Pancreas (tissue), 10 donors: Measurements from ENCODE around the gene MAP2K4. TPM values are rescaled to one million over a fixed set of nuclear protein-coding genes. Genes with fewer than 3 reads are reported as not detected.

Experiments used
- ATAC-seq, 4 donors: fragments of 200-7000 bp; cut with Tn5 transposase; one replicate each; pipeline versions ENCODE4 v1.8.0 to v1.9.1; 2020; ENCODE audit warnings: mild to moderate bottlenecking in 4 of 4, moderate library complexity in 4 of 4
- DNase-seq, 6 donors: peaks; one replicate each; pipeline ENCODE4 v3.0.0-alpha.2; 2020
- FAIRE-seq: peaks from 2 replicates; lab custom pipeline; 2012; peaks lifted over from hg19 to GRCh38; lab: Jason Lieb, UNC
- H3K27ac ChIP-seq, 4 donors: fragments of 200-600 bp; sonication (generic); 1 replicate in 3 of 4; 2 replicates in 1 of 4; pipeline versions ENCODE4 v1.5.0 to v1.8.0; 2020
- H3K27me3 ChIP-seq, 4 donors: fragments of 200-600 bp; one replicate each; pipeline ENCODE4 v1.8.0; 2021
- H3K36me3 ChIP-seq, 3 donors: fragments of 200-600 bp; sonication (generic) in 1 of 3; one replicate each; pipeline versions ENCODE4 v1.5.0 to v1.8.0; 2020 to 2021
- H3K4me1 ChIP-seq, 3 donors: fragments of 200-600 bp; one replicate each; pipeline ENCODE4 v1.8.0; 2021
- H3K4me3 ChIP-seq, 4 donors: fragments of 200-600 bp; sonication (generic) in 2 of 4; one replicate each; pipeline versions ENCODE4 v1.5.0 to v1.8.0; 2020 to 2021
- H3K9me3 ChIP-seq, 4 donors: fragments of 200-600 bp; one replicate each; pipeline ENCODE4 v1.8.0; 2021
- CTCF ChIP-seq, 4 donors: fragments of 200-600 bp; sonication (generic) in 3 of 4; IDR thresholded peaks; one replicate each; pipeline versions ENCODE4 v1.5.0 to v1.8.0; 2021; ENCODE audit warnings: antibody characterized with exemption in 4 of 4
- WGBS, 2 donors: extraction: QIAGEN DNeasy Blood & Tissue Kit; methylation state at CpG; one replicate each; pipeline ENCODE4 v1.1.7; 2013; 5-methylcytosine and 5-hydroxymethylcytosine counted together
- intact Hi-C, 3 donors: fragments of 100-400 bp; cut with DNase I; formaldehyde crosslinking; loops; one replicate each; pipeline versions ENCODE4 v1.11.1 to v1.14.2; 2022
- polyA plus RNA-seq, 2 donors: library from polyadenylated mRNA; stranded (reverse); fragments of 200-250 nt; gene quantifications; one replicate each; pipeline ENCODE4 v1.2.3, GENCODE V29; 2013
- total RNA-seq, 6 donors: library from RNA; stranded (reverse); fragmentation: NEBNext Ultra II Directional in 4 of 6; extraction: Animal tissue kit (Norgen Biotek cat#: 25700) in 4 of 6; gene quantifications; one replicate each; pipeline versions ENCODE4 v1.2.1 to v1.2.4, GENCODE V29; 2021 to 2023
- donor health status: healthy with polysubstance abuse.
- donor health status: DM: no; HTN: no; CAD: no; lungs with moderate emphysema.
- donor health status: DM: no; HTN: no; CAD: no.
- donor health status: control.
- donor health status: control.
- donor health status: Bipolar disorder and iron deficiency.
- donor health status: DM: yes; HTN: yes; CAD: no.
- donor health status: DM: no; HTN: no; CAD: no.
- donor health status: DM: no; HTN: no; CAD: no.
- donor health status: DM: yes; HTN: yes; CAD: no.

MAP2K4 gene
- total and polyA plus RNA-seq, 8 donors = 4.9 to 20.4 (median 12.7) TPM

- WGBS, 2 donors = 0 to 2% methylated on average over 3 of the region's 3 CpGs
- DNase-seq (no peak), ATAC-seq (no peak), FAIRE-seq (no peak)
- Histone ChIP-seq H3K27ac (peak overlapping the region in 3 of 4 donors; percentile 84 to 86 (median 85)), H3K9me3 (no peaks in the 10 kb centered on the region), H3K36me3 (no peaks in the 10 kb centered on the region), H3K4me3 (peak overlapping the region; percentile 83 to 99 (median 94)), H3K27me3 (no peaks in the 10 kb centered on the region), H3K4me1 (peaks cover 0 to 30% (median 8%) of the 10 kb centered on the region in 3 donors)
- TF ChIP-seq CTCF (IDR thresholded peaks at IDR 0.05) = no peak
- intact Hi-C loops = no loop called here
Measured at GRCh38 chr17:12021623-12022140, 1.0 kb downstream of the MAP2K4 start.

- no peak for DNase-seq
Measured at GRCh38 chr17:12022310-12022709, 1.6 kb downstream of the MAP2K4 start.

GRCh38 chr17:12024327-12024726, 3.6 kb downstream of the MAP2K4 start:
- Histone ChIP-seq H3K4me1 (peaks cover 0 to 30% (median 8%) of the 10 kb centered on the region in 3 donors), H3K27me3 (no peaks in the 10 kb centered on the region), H3K4me3 (no peak overlapping the region), H3K36me3 (no peaks in the 10 kb centered on the region), H3K9me3 (no peaks in the 10 kb centered on the region), H3K27ac (no peak overlapping the region)
- FAIRE-seq (peak; percentile 47), ATAC-seq (no peak), DNase-seq (no peak)
- 14 to 22% methylated on average over 1 of the region's 1 CpG for WGBS, 2 donors
- no peak for TF ChIP-seq CTCF (IDR thresholded peaks at IDR 0.05)
- intact Hi-C loops = no loop called here

More at GRCh38 chr17:12022310-12022709, 1.6 kb downstream of the MAP2K4 start:
- WGBS, 2 donors = 60 to 64% methylated on average over 2 of the region's 2 CpGs
- Histone ChIP-seq H3K4me3 (no peak overlapping the region), H3K36me3 (no peaks in the 10 kb centered on the region), H3K27ac (no peak overlapping the region), H3K9me3 (no peaks in the 10 kb centered on the region), H3K4me1 (peaks cover 0 to 30% (median 8%) of the 10 kb centered on the region in 3 donors), H3K27me3 (no peaks in the 10 kb centered on the region)
- TF ChIP-seq CTCF (IDR thresholded peaks at IDR 0.05) = no peak
- no peak for ATAC-seq
- intact Hi-C loops = no loop called here
- FAIRE-seq = no peak

- intact Hi-C loops = no loop called here
- 29 to 50% methylated on average over 1 of the region's 1 CpG for WGBS, 2 donors
- peaks cover 0 to 30% (median 14%) of the 10 kb centered on the region in 3 donors for H3K4me1 ChIP-seq
Measured at GRCh38 chr17:12027658-12028057, 7.0 kb downstream of the MAP2K4 start.

More at GRCh38 chr17:12027658-12028057, 7.0 kb downstream of the MAP2K4 start:
- DNase-seq (no peak), FAIRE-seq (no peak), ATAC-seq (no peak)
- Histone ChIP-seq H3K27me3 (no peaks in the 10 kb centered on the region), H3K27ac (no peak overlapping the region), H3K4me3 (no peak overlapping the region), H3K9me3 (no peaks in the 10 kb centered on the region), H3K36me3 (no peaks in the 10 kb centered on the region)
- no peak for TF ChIP-seq CTCF (IDR thresholded peaks at IDR 0.05)
